Spleen (tissue), 7 donors: ENCODE measurements around the gene NXPH3.

ENCODE experiments used
- CTCF ChIP-seq, 11 experiments: fragments of 200-600 bp in 7 of 11; fragments of 450-650 bp in 4 of 11; sonication (generic) in 4 of 11; IDR thresholded peaks in 8 of 11; conservative IDR thresholded peaks in 3 of 11; 1 replicate in 7 of 11; 2 replicates in 4 of 11; pipeline versions ENCODE4 v1.4.0 to v1.8.0; 2016 to 2021; ENCODE audit warnings: antibody characterized with exemption in 11 of 11, inconsistent platforms in 4 of 11, mild to moderate bottlenecking in 1 of 11
- POLR2A ChIP-seq, 3 donors: fragments of 450-650 bp; IDR thresholded peaks; one replicate each; pipeline ENCODE4 v1.5.1; 2017; ENCODE audit warnings: antibody characterized with exemption in 3 of 3, mild to moderate bottlenecking in 1 of 3
- donor health status: DM: no; HTN: no; CAD: no; lungs with moderate emphysema.
- donor health status: DM: no; HTN: no; CAD: no.
- donor health status: DM: no; HTN: no; CAD: no.

GRCh38 chr17:49603238-49603637, 27.6 kb downstream of the NXPH3 start:
- TF ChIP-seq POLR2A (IDR thresholded peaks at IDR 0.05), result no peak
- no peak for TF ChIP-seq CTCF (IDR thresholded peaks at IDR 0.05 in 8 of 11, conservative IDR thresholded peaks at IDR 0.05 in 3 of 11)
